IPS-15b (cell line): Measurements from ENCODE around the gene BTBD16.

Experiments used
- H3K27me3 ChIP-seq: one replicate; pipeline ENCODE4 v1.6.1; 2013; ENCODE audit warnings: low read length; ENCODE audit not compliant: control insufficient read depth, insufficient read depth
- H3K36me3 ChIP-seq: one replicate; pipeline ENCODE4 v1.6.1; 2013; ENCODE audit warnings: low read length; ENCODE audit not compliant: control insufficient read depth, insufficient read depth
- H3K4me1 ChIP-seq: one replicate; pipeline ENCODE4 v1.6.1; 2013; ENCODE audit warnings: mild to moderate bottlenecking, low read length; ENCODE audit not compliant: control insufficient read depth, insufficient read depth
- H3K4me3 ChIP-seq: one replicate; pipeline ENCODE4 v1.5.1; 2013; ENCODE audit warnings: low read depth, low read length
- H3K9ac ChIP-seq: one replicate; pipeline ENCODE4 v1.6.1; 2013; ENCODE audit warnings: low read depth, mild to moderate bottlenecking, low read length
- H3K9me3 ChIP-seq: one replicate; pipeline ENCODE4 v1.6.1; 2013; ENCODE audit warnings: mild to moderate bottlenecking, low read length; ENCODE audit not compliant: control insufficient read depth, insufficient read depth

Gene BTBD16

DNA sequence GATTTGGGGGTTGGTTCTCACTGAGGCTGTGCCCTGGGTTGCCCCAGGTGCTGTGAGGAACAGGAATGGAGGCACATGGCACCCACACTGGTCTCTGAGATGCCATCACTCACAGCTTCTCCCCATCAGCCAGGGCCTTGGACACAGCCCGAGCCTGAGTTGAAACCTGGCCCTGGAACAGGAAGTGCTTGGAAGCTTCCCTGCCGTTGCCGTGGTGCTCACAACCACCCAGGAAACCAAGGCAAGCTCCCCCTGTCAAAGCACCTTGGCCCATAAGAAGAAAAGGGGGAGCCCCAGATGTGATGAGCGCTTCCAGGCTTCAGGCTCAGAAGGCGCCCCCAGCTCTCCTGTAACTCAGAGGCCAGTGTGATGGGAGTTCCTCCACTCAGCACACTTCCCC, at the start of gene BTBD16:
Gene BTBD16, plus strand, starts transcription at position 221 of the 400 bp plus-strand sequence. CDS start 3,786 bp downstream, outside the sequence.
- no peaks in the 10 kb centered on the region for H3K27me3 ChIP-seq
- no peak within 1 kb of the TSS for H3K9ac ChIP-seq
- no peaks in the 10 kb centered on the region for H3K36me3 ChIP-seq

DNA sequence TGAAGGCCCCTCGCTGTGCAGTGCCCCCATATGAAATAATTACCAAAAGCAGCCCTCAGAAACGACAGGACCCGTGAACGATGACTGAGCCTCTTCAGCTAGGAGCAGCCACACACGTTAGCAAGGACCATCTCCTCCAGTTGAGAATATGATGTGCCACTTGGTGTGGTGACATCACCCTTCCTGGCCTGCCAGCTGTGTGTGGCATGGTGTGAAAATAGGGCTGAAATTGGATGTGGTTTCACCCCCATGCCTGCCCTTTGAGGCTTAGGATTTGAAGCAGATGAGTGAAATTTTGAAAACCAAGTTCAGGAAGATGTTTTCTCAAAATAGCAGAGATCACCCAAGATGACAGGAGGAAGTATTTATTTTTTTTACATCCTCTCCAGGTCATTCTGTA, 49.1 kb upstream of the BTBD16 start:
- Histone ChIP-seq H3K36me3 (peaks cover 40% of the 10 kb centered on the region), H3K9ac (no peak overlapping the region), H3K27me3 (no peaks in the 10 kb centered on the region), H3K9me3 (no peaks in the 10 kb centered on the region), H3K4me3 (no peak overlapping the region), H3K4me1 (no peaks in the 10 kb centered on the region)

More for the DNA sequence above, at the start of gene BTBD16:
- Histone ChIP-seq H3K4me3 (no peak within 1 kb of the TSS), H3K9me3 (no peaks in the 10 kb centered on the region), H3K4me1 (no peaks in the 10 kb centered on the region)

DNA sequence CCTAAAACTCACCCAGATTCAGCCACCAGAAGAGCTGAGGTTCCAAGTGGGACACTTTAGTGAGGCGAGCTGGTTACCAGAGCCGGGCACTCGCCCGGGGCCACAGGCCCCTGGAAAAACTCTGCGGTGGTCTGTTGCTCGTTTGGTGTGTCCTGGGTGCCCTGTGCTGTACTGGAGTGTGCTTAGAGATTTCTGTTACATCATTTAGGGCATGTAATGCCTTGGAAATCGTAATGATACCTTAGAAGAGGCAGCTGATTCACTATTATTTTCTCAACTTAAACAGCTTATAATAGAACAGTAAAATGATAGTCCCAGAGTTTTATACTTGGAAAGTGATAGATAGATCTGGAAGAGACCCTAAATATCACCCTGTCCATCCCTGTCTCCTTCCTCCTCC, 48.5 kb upstream of the BTBD16 start:
- no peak overlapping the region for H3K4me3 ChIP-seq
- no peaks in the 10 kb centered on the region for H3K4me1 ChIP-seq
- H3K9ac ChIP-seq: no peak overlapping the region
- no peaks in the 10 kb centered on the region for H3K27me3 ChIP-seq
- no peaks in the 10 kb centered on the region for H3K9me3 ChIP-seq
- peaks cover 42% of the 10 kb centered on the region for H3K36me3 ChIP-seq

DNA sequence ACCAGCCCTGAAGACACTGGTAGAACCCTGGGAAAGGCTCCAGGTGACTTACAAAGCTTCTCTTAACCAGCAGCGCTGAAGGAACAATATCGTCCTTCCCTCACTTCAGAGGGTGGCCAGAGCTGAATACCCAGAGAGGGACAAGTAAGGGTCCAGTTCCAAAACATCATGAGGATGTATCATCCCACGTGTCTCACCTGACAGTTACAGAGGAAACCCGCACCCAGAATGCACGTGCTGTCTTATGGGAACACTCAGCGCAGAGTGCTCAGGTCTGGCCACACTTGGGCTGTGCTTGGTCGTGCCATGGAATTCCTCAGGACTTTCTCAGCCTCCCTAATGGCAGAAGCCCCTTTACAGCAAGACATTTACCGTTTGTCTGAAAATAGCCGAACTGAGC, 46.9 kb upstream of the BTBD16 start:
- Histone ChIP-seq H3K27me3 (no peaks in the 10 kb centered on the region), H3K36me3 (peaks cover 44% of the 10 kb centered on the region), H3K9ac (no peak overlapping the region), H3K4me1 (no peaks in the 10 kb centered on the region), H3K9me3 (no peaks in the 10 kb centered on the region), H3K4me3 (no peak overlapping the region)

DNA sequence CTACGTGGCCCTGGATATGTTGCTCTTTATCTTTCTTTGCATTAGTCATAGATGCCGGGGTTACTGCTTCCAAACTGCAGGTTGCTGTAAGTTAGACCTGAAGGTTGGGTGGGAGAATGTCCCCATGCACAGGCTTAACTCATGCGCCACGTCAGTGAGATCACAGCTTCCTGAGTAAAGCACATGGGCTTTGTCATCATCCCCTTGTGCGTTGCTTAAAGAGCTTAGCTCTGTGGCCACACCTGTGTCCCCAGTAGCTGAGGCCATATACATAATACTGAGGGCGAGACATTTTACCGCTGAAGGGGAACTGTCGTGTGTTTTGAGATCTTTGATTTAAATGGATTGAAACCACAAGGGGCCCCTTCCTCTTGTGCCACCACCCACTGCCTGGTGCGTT, 45.8 kb upstream of the BTBD16 start:
- peaks cover 41% of the 10 kb centered on the region for H3K36me3 ChIP-seq
- no peaks in the 10 kb centered on the region for H3K9me3 ChIP-seq
- no peaks in the 10 kb centered on the region for H3K4me1 ChIP-seq
- no peaks in the 10 kb centered on the region for H3K27me3 ChIP-seq
- H3K9ac ChIP-seq: no peak overlapping the region
- H3K4me3 ChIP-seq: no peak overlapping the region

DNA sequence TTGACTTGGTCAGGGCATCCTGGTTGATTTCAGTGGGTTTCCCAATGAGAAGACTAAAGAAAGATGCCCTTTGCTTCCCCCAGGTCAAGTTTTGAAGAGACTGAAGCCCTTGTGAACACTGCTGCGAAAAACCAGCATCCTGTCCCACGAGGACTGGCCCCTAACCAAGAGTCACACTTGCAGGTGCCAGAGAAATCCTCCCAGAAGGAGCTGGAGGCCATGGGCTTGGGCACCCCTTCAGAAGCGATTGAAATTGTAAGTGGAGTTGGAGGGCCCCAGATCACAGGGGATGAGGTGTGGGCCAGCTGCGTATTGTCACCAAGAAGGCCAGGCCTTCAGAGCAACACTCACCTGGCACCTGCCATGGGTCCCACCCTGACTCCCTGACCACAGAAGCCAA, 43.3 kb upstream of the BTBD16 start:
- H3K4me3 ChIP-seq: no peak overlapping the region
- H3K9ac ChIP-seq: no peak overlapping the region
- H3K4me1 ChIP-seq: no peaks in the 10 kb centered on the region
- H3K9me3 ChIP-seq: no peaks in the 10 kb centered on the region
- H3K36me3 ChIP-seq: peaks cover 40% of the 10 kb centered on the region
- H3K27me3 ChIP-seq: no peaks in the 10 kb centered on the region

- Histone ChIP-seq H3K36me3 (peaks cover 36% of the 10 kb centered on the region), H3K4me3 (no peak overlapping the region), H3K27me3 (no peaks in the 10 kb centered on the region), H3K9ac (no peak overlapping the region), H3K9me3 (no peaks in the 10 kb centered on the region), H3K4me1 (no peaks in the 10 kb centered on the region)
These were observed 41.4 kb upstream of the BTBD16 start for GRCh38 chr10:122229666-122230065.

DNA sequence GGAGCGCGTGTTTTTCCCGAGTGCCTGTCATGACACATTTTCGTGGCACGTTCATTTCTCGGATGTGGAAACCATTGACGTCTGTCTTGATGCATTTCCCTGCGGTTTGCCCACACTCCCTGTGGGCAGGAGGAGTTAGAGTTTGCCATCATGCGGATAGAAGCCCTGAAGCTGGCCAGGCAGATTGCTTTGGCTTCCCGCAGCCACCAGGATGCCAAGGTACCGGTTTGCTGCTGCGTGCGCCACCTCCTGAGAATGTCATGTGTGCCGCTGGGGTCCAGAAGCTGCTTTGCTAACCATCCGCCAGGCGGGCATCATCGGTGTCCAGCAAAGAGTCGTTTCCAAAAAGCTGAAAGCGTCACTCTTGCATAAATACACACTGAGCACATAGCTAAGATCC, 40.9 kb upstream of the BTBD16 start:
- Histone ChIP-seq H3K4me3 (no peak overlapping the region), H3K9me3 (no peaks in the 10 kb centered on the region), H3K4me1 (no peaks in the 10 kb centered on the region), H3K27me3 (no peaks in the 10 kb centered on the region), H3K9ac (no peak overlapping the region), H3K36me3 (peaks cover 33% of the 10 kb centered on the region)

DNA sequence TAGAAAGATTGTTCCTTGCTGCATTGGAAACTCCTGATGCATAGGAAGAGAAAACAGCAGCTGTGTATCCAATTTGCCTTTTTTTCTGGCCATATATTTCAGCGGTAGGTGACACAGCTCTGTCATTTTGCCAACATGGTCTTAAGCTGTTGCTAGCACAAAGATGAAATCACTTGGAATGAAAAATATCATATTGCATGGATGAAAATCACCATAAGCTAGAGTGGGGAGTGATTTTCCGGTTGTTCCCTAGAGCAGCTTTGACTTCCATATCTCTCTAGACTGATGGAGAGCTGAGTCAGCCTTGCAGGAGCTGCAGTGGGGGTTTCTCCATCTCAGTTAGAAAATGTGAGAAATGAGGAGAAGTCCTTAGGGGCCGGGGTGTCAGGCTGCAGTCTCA, 38.3 kb upstream of the BTBD16 start:
- Histone ChIP-seq H3K27me3 (no peaks in the 10 kb centered on the region), H3K4me3 (no peak overlapping the region), H3K9ac (no peak overlapping the region), H3K4me1 (no peaks in the 10 kb centered on the region), H3K9me3 (no peaks in the 10 kb centered on the region), H3K36me3 (peaks cover 22% of the 10 kb centered on the region)

GRCh38 chr10:122233857-122234348, 37.2 kb upstream of the BTBD16 start:
- peaks cover 17% of the 10 kb centered on the region for H3K36me3 ChIP-seq
- no peaks in the 10 kb centered on the region for H3K4me1 ChIP-seq

GRCh38 chr10:122234416-122234815, 36.7 kb upstream of the BTBD16 start:
- Histone ChIP-seq H3K36me3 (peaks cover 14% of the 10 kb centered on the region), H3K9me3 (no peaks in the 10 kb centered on the region), H3K27me3 (no peaks in the 10 kb centered on the region), H3K4me1 (no peaks in the 10 kb centered on the region), H3K4me3 (no peak overlapping the region), H3K9ac (no peak overlapping the region)

More at GRCh38 chr10:122233857-122234348, 37.2 kb upstream of the BTBD16 start:
- Histone ChIP-seq H3K9ac (no peak overlapping the region), H3K9me3 (no peaks in the 10 kb centered on the region), H3K27me3 (no peaks in the 10 kb centered on the region), H3K4me3 (no peak overlapping the region)

DNA sequence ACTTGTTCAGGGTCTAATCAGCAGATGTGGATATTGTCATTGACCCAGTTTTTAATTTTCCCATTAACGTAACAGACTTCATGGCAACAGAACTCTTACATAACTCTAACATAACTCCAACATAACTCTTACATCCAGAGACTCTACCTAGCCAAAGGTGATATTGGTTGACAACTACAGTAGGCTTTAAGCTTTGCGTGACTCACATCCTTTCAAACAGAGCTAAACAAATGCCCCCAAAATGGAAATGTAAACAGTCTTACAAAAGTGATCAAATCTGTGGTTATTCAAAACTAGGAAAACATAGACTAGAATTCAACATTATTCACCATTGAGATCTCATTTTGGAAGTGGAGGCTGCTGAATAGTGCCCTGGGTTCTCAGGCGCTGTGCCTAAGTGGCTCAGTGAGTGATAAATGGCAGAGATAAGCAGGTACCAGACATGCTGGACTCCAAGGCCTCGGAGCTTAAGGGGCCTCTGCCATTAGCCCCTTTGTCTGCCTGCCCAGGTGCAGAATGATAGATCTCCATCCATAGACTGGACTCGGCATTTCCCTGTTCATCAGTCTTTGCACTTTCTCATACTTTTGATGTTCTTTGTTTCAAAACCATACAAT, 34.3 kb upstream of the BTBD16 start:
- no peaks in the 10 kb centered on the region for H3K4me1 ChIP-seq
- H3K9me3 ChIP-seq: no peaks in the 10 kb centered on the region
- H3K4me3 ChIP-seq: no peak overlapping the region
- no peaks in the 10 kb centered on the region for H3K27me3 ChIP-seq
- peaks cover 14% of the 10 kb centered on the region for H3K36me3 ChIP-seq
- H3K9ac ChIP-seq: no peak overlapping the region
